GM19467 (cell line): ENCODE data around the gene NBEAL2.

ENCODE experiments used
- ATAC-seq: cut with Tn5 transposase; IDR thresholded peaks from one replicate; pipeline ENCODE4 v1.9.1; 2021; ENCODE audit warnings: mild to moderate bottlenecking, moderate library complexity; ENCODE audit not compliant: unreplicated experiment

NBEAL2 gene

DNA sequence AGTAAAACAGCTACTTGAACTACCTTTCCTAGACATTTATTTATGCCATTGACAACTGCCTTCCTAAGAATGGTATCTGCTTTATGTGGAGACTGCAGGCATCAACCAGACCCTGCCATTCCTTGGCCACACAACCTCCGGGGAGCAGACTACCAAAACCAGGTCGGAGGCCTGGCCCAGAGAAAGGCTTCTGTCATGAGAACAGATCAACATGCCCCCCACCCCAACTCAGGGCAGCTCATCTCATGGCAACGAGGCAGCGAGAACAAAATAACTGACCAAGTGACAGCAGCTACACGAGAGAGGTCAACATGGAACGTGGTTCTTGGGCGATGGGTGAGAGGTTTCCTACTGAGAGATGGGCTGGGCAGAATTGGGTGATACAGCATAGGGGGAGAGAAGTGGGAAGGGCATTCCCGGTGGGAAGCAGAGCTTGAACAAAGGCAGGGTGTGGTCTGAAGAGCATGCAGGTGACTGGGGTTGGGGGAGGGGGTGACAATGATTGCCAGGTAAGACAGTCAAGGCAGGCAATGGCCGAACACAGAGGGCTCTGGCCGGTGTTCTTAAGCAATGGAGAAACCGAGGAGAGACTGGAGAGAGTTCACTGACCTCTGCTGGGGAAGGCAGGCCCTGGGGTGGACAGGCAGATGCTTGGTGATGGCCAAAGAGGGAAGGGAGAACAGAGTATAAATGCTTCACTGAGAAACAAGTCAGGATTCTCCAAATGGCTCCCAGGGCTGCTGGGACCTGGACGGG is 36.8 kb upstream of the NBEAL2 start:
- no peak for ATAC-seq

DNA sequence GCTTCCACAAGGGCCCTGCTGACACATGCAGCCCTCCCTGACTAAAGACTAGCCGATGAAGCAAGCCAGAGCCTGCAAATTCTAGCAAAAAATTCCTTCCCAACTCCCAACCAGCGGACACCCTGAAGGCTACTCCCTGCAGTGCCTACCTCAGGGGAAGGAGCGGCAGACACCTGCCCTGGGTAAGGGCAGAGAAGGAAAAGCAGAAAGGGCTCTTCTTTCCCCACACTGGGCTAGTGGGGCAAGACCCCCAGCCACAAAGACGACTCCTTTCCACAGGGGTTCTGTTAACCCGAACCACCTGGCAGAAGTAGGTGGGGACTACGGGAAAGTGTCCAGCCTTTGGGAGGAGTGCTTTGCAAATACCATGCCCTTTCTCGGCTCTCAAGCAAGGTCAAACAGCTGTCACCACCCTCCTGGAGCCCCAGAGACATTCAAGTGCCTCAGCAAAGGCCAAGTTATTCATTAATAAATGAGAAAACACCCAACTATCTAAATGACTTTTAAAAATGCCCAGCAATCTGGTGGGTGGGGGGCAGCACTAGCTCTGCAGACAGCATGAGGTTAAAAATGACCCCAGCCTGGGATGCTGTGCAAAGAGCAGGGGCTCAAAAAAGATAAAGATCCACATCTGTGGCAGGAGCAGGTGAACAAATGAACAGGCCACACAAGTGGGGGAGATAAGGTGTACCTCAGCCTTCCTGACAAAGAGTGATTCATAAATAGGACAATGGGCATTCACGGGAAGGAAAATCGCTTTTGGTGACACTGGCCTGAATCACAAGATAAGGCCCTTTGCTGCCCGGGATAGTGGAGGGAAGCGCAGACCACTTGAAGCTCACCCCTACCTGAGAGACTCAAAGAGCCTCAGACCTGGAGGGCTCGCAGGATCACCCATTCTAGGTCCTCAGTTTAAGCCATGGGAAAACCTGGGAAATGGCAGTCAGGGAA is 36.0 kb upstream of the NBEAL2 start:
- no peak for ATAC-seq

DNA sequence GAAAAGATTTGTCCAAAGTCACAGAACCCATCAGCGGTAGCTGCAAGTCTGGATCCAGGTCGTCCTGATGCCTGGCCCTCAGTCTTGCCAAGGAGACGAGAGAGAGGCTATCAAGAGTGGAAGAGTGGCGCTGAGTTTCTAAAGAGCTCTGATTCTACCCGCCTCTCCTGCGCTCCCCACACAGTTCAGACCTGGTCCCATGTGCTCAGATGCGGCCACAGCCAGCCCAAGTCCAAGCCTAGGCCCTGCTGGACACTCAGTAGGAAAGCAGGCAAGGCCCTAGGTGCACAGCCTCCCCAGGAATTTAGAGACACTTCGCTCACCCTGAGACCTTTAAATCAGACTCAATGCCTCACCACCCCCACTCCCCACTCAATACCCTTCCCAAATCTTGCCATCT is 35.3 kb upstream of the NBEAL2 start:
- no peak for ATAC-seq

DNA sequence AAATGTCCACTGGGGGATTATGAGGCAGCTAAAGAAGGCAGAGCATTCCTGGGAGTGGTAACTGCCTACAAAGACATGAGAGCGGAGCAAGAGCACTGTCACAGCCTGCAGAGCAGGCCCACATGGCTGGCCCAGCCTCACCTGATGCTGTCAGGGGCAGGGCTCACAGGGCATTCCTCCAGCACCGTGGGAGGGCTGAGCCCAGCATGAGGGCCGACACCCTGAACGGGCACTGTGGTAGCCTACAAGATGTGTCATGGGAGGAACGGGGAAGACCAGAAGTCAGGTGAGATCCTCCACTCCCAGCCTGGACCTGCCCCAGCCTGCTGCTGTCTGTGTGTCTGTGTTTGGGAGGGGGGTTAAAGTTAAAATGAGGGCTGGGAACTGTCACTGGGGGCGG is 33.0 kb upstream of the NBEAL2 start:
- no peak for ATAC-seq

DNA sequence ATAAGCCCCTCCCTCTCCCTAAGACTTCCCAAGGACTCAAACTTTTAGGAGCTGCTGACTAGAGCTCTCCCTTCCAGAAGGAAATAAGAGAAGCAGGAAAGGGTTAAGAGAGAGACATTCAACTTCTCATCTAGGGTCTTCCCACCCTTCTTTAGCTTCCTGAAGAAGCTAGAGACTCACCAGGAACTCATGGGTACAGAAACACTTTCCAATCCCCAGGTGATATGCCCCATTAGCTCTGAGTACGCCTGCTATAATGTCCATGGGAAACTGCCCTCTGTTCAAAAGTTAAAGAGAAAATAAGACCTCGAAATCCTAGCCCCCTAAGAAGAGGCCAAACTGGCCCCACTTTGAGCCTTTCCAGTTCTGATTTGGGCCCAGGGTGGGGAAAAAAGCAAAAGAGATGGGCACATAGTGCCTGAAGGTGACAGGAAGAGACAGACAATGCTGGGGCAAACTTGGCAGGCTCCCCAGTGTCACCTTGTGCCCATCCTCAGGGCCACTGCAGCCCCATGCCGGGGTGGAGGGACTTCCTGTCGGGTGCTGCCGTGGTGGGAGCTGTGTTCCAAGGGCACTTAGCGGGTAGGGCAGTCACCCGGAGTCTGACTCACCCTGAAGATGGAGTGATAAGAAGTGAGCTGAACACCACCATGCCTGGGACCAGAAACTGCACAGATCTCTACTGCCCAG is 32.5 kb upstream of the NBEAL2 start:
- ATAC-seq: no peak

DNA sequence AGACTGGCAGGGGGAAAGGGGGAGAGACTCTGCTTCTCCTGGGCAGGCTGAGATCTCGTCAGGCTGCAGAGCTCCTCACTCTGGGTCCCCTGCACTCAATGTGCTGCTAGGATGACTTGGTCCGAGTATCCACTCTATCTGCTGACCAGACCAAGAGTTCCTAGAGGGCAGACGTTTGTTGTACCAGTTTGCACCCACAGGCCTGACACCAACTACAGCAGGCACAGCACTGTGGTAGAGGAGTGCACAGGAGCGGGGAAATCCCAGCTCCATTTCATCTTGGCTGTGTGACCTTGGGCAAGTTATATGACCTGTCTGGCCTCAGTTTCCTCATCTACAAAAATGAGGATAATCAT is 31.9 kb upstream of the NBEAL2 start:
- no peak for ATAC-seq

DNA sequence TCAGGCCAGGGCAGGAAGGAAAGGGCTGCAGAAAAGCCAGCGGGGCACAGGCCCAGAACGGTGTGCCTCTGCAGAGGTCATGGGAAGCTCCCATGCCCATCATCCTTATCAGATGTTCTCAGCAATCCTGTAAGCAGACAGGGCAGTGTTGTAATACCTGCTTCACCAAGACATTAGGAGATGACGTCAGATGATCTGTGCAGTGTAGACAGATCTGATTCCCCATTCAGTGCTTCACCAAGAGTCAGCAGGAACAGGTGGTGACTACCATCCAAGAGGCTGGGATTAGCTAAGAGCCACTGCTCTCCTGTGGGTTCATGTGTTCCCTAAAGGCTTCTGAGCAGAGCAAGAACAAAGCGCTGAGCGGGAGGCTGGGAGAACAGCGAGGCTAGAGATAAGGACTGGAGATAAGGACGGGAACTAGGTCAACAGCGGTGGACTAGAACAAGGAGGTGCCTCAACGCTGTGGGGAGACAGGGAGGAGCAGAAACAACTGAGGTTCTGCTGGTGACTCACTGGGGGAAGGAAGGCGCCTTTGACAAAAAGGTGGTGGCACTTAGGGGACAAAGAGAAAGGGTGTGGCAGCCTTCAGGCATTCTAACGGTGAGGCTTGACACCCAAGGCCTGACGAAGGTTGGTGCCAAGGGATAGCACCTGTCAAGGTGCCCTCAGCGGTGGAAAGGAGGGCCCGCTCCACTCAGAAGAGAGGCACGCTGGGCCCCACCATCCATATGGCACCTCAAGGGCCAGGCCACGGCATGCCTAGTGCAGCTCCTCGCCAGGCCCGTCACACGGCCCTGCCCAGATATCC is 31.3 kb upstream of the NBEAL2 start:
- ATAC-seq: no peak

DNA sequence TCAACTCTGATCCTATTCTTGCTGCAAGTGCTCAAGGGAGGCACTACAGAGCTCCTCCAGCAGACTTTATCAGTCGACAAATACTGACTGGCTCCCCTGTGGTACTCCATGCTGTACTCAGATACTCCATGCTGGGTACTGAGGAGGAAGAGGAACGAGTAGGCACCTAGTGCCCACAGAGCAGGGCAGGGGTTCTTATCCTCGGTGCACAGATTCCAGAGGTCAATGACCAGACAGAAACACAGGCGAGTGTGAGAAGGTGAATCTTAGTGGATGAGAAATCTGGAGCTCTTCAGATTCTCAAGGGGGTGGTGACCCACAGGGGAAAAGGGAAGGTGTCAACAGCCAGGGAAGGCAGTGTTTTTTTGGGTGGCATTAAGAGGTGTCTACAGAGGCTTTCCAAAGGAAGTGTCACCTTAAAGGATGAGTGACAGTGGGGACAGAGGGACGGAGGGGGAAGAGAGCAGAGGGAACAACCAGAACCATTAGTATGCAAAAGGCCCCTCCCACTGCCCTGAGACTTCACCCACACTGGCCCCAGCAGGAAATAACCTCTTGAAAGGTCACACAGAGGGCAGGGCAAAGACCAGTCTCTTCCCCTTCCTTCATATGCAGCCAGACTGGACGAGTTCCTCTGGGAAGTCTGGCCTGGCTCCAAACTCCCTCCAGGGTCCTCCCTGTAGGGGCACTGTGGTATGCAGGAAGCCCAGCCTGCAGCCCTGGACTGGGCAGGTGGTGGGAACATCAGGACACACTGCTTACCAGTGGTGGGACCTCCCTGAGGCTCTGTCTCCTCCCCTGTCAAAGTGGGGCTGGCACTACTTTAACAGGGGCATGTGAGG is 30.4 kb upstream of the NBEAL2 start:
- ATAC-seq: peak; percentile 43

DNA sequence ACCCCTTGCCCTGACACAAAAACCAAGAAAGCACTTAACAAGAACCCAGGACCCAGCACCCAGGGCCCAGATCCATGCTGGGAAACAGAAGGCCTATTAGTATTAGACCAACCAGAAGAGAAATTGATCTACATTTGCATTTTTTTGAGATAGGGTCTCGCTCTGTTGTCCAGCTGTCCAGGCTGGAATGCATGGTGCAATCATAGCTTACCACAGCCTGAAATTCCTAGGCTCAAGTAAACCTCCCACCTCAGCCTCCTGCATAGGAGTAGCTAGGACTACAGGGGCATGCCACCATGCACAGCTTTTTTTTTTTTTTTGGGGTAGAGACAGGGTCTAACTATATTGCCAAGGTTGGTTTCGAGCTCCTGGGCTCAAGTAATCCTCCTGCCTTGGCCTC is 29.3 kb upstream of the NBEAL2 start:
- ATAC-seq: no peak

DNA sequence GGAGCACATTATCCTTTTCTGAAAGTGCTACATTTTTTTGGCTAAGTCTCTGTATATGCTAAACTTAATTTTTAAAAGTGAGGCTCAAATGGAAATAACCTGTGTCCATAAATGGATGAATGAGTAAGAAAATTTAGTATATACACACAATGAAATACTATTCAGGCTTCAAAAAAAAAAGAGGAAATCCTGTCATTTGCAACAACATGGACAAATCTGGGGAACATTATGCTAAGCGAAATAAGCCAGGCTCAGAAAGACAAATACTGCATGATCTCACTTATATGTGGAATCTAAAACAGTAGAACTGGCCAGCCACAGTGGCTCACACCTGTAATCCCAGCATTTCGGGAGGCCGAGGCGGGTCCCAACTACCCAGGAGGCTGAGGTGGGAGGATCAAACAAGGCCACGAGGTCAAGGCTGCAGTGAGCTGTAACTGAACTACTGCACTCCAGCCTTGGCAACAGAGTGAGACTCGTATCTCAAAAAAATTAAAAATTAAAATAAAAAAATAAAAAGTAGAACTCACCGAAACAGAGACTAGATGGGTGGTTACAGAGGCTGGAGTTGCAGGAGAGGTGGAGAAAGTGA is 28.7 kb upstream of the NBEAL2 start:
- no peak for ATAC-seq

DNA sequence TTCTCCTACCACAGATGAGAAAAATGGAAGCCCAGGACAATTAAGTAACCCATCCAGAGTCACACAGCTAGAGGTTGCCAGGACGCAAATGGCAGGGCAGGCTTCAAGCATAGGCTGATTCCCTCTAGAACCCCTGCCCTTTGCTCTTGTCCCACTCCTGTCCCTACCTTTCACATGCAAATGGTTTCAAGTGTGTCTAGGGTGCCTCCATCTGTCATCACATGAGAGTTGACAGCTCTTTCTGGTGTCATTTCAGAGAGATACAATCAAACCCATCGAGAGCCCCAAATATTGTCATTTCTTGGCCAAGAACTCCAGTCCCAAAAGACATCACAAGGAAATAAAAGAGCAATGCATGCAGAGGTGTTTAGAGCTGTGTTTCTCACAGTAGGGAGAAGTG is 26.7 kb upstream of the NBEAL2 start:
- ATAC-seq: no peak

DNA sequence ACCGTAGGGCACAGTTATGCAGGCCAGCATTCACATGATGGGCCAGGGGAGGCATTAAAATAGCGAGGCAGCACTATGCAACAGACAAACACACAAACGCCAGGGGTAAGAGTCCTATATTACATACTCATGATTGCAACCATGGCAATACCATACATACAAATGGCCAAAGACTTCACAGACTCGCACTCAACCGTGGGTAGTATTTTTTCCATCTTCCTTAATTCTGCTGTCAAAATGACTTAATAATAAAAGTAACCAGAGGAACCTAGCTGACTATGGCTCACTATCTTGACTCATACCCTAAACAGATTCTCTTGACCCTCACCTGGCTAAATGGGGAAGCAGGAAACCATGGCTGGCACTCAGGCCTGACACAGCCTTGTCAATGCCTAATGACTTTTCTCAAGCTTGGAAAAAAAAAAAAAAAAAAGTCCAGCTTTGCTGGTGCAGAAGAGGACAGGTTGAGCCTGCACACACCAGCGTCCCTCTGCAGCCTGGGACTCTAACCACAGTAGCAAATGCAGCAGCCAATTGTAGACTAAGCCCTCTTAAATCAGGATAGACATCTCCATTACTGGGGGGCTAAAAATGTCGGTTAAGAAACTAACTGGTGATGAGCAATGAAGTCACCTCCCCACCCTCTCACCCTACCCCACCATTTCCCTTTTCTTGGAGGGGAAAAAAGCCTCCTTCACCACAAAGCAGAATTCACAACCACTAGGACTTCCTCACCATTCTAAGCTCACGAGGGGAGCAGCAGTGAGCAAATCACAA is 26.0 kb upstream of the NBEAL2 start:
- ATAC-seq: no peak

DNA sequence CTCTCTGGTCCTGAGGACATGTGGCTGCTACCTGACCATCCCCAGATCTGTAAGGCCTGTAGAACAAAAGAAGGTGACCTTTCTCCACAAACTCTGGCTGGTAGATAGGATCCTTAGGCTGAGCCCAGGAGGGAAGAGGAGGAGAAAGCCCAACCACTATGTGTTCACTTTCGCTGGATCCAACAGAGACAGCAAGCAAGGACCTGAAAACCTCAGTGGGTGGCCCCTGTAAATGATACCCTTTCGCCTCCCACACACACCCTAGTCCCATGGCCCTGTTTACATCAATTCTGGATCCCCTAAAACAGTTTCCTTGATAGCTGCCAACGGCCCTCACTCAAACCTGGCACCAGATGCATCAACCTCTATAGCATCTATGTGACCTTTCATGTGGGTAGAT is 25.3 kb upstream of the NBEAL2 start:
- no peak for ATAC-seq

DNA sequence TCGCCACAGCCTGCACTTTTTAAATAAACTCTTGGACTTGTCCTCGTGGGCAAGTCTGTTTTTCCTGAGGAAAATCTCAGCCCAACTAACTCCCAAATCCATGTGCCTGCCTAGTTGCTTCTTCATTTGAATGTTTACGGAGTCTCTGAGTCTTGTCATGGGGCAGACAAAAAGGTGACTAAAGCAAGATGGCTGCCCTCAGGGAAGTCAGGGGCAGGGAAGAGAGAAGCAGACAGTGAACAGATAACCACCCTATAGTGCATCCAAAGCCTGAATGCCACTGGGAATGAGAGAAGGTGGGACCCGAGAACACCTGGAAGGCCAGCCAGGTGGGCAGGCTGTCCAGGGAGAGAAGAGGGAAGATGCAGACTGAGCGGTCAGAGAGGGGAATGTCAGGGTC is 24.3 kb upstream of the NBEAL2 start:
- no peak for ATAC-seq

DNA sequence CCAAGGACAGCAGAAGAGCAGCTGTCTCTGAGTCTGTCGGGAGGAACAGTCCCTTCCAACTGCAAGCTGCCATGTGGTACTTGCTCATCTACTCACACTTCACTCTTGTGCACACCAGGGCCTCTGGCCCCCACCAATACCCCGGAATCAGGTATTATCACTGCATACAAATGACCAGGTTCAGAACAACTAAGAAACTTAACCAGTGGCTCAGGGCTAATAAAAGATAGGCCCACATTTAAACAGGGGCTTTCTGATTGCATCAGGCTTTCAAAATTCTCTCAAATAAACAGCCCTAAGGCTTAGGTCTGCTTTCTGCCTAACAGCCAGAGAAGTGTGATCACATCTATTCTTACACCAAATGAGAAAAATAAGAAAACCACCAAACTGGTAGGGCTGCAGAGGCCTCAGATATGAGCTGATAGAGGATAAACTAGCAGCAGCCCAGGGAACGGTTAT is 23.6 kb upstream of the NBEAL2 start:
- no peak for ATAC-seq

DNA sequence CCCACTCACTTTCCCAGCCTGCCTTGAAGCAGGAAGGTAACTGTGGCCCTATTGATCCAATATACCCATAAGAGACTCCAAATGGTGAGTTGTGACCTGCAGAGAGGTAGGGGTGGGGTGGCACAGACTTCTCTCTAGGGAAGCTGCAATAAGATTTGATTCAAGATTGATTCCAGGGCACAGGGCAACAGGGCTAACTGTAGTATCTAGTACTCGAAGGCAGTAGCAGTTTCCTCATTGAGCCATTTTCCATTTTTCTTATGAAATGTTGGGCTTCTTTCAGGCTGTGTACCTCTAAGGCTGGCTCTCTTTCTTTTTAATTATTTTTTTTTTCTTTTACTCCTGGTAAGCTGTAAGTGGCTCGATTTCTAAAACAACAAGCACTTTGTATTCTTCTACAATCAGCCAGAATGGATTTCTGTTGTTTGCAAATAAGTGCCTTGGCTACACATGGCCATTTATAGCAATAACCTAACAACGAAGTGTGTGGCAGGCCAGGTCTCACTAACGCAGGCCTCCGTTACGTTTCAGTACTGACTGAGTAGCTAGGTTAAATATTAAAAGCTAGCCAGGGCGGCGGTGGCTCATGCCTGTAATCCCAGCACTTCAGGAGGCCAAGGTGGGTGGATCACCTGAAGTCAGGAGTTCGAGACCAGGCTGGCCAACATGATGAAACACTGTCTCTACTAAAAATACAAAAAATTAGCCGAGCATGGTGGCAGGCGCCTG is 22.2 kb upstream of the NBEAL2 start:
- ATAC-seq: no peak

DNA sequence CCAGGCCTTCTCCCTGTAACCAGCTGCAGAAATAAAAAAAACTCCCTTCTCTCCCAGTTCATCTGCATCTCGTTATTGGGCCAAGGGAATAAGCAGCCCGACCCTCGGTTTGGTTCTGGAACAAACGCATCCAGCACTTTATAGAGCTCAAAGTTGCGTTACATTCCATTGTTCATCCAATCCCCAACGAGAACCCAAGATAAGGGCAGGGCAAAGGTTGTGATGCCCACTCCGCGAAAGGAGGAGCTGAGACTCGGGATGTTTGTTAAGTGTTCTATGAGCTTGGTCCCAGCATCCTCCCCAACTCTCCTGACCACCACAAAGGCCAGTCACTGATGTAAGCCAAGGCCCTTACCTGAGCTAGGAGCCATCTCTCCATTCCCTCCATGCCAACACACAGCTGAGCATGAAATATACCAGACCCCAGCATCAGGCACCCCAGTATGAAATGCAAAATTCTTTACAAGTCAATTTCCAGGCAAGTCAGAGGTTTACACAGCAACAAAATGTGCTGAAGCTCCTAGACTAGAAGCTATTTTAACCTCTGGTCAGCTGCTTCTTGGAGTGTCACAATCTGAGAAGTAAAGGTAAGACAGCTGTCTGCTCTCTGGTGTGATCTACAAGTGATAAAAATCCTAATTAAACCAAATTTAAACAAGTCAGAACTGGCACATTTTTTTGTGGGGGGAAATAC is 20.9 kb upstream of the NBEAL2 start:
- no peak for ATAC-seq

DNA sequence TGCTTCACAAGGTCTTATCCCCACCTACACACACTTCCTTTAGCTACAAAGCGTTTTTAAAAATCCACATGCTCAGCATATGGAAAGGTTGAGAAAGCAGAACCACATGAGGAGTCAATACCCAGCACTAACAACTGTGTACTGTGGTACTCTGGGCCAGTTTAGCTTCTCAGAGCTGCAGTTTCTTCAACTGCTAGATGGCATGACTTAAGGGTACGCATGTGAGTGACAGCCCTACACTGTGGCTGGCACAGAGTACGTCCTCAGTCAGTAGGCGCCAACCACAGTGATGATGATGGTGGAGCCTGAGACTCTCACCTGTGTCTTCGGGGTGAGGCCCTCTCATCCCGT is 20.3 kb upstream of the NBEAL2 start:
- ATAC-seq: no peak
